ENCODE measurements around the gene CLDN4. TPM values are rescaled to one million over a fixed set of nuclear protein-coding genes. Genes with fewer than 3 reads are reported as not detected.

Gene CLDN4
- polyA plus RNA-seq, 1 of the 3 experiments (the other 2 are of a cell fraction): 5.9 TPM

DNA sequence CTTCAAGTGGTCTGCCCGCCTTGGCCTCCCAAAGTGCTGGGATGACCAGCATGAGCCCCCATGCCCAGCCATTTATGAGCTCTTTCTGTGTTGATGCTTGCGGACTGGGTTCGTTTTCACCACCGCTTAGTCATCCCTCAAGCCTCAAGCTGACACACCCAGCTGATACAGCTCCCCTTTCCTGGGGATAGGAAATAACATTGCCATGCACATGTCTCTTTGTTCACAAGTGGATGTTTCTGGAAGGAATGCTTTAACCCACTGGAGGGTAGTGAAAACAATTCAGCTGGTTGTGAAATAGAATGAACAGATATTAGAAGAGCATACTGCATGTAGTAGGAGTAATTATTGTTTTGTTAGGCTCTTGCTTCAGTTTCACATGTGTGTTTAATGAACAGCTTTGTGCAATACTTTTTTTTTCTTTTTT is 20.0 kb downstream of the CLDN4 start (continued):
- TF ChIP-seq, protein P1, sequence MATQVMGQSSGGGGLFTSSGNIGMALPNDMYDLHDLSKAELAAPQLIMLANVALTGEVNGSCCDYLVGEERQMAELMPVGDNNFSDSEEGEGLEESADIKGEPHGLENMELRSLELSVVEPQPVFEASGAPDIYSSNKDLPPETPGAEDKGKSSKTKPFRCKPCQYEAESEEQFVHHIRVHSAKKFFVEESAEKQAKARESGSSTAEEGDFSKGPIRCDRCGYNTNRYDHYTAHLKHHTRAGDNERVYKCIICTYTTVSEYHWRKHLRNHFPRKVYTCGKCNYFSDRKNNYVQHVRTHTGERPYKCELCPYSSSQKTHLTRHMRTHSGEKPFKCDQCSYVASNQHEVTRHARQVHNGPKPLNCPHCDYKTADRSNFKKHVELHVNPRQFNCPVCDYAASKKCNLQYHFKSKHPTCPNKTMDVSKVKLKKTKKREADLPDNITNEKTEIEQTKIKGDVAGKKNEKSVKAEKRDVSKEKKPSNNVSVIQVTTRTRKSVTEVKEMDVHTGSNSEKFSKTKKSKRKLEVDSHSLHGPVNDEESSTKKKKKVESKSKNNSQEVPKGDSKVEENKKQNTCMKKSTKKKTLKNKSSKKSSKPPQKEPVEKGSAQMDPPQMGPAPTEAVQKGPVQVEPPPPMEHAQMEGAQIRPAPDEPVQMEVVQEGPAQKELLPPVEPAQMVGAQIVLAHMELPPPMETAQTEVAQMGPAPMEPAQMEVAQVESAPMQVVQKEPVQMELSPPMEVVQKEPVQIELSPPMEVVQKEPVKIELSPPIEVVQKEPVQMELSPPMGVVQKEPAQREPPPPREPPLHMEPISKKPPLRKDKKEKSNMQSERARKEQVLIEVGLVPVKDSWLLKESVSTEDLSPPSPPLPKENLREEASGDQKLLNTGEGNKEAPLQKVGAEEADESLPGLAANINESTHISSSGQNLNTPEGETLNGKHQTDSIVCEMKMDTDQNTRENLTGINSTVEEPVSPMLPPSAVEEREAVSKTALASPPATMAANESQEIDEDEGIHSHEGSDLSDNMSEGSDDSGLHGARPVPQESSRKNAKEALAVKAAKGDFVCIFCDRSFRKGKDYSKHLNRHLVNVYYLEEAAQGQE (IDR thresholded peaks at IDR 0.05; ENCODE audit: low read depth, low read length): 0 out of 2 replicates have a peak, but pooled peaks have one; percentile 56
- TF ChIP-seq NFIC (IDR thresholded peaks at IDR 0.05; ENCODE audit: borderline replicate concordance): peak; percentile 50
- no peak for TF ChIP-seq MEF2A (IDR thresholded peaks at IDR 0.05; ENCODE audit: borderline replicate concordance, low read depth)
- peak; percentile 94 for TF ChIP-seq FOSL2 (IDR thresholded peaks at IDR 0.05; ENCODE audit: borderline replicate concordance, low read depth)
- no peak for TF ChIP-seq FOXJ3 (CRISPR knock-in tag; IDR thresholded peaks at IDR 0.05)
- TF ChIP-seq, protein P2, sequence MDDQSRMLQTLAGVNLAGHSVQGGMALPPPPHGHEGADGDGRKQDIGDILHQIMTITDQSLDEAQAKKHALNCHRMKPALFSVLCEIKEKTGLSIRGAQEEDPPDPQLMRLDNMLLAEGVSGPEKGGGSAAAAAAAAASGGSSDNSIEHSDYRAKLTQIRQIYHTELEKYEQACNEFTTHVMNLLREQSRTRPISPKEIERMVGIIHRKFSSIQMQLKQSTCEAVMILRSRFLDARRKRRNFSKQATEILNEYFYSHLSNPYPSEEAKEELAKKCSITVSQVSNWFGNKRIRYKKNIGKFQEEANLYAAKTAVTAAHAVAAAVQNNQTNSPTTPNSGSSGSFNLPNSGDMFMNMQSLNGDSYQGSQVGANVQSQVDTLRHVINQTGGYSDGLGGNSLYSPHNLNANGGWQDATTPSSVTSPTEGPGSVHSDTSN (IDR thresholded peaks at IDR 0.05): peak; percentile 79
- no peak for TF ChIP-seq GATA2 (CRISPR knock-in tag; IDR thresholded peaks at IDR 0.05)
- no peak for TF ChIP-seq RAD21 (IDR thresholded peaks at IDR 0.05; ENCODE audit: low read length)
- TF ChIP-seq CHD2 (IDR thresholded peaks at IDR 0.05; ENCODE audit: low read length, partially characterized antibody): no peak
- TF ChIP-seq, protein P3, sequence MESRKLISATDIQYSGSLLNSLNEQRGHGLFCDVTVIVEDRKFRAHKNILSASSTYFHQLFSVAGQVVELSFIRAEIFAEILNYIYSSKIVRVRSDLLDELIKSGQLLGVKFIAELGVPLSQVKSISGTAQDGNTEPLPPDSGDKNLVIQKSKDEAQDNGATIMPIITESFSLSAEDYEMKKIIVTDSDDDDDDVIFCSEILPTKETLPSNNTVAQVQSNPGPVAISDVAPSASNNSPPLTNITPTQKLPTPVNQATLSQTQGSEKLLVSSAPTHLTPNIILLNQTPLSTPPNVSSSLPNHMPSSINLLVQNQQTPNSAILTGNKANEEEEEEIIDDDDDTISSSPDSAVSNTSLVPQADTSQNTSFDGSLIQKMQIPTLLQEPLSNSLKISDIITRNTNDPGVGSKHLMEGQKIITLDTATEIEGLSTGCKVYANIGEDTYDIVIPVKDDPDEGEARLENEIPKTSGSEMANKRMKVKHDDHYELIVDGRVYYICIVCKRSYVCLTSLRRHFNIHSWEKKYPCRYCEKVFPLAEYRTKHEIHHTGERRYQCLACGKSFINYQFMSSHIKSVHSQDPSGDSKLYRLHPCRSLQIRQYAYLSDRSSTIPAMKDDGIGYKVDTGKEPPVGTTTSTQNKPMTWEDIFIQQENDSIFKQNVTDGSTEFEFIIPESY (IDR thresholded peaks at IDR 0.05; ENCODE audit: borderline replicate concordance, low read depth): no peak
- peak; percentile 88 for TF ChIP-seq JUND (IDR thresholded peaks at IDR 0.05)
- TF ChIP-seq FOXM1 (IDR thresholded peaks at IDR 0.05; ENCODE audit: low read depth): no peak
- TF ChIP-seq, protein P4, sequence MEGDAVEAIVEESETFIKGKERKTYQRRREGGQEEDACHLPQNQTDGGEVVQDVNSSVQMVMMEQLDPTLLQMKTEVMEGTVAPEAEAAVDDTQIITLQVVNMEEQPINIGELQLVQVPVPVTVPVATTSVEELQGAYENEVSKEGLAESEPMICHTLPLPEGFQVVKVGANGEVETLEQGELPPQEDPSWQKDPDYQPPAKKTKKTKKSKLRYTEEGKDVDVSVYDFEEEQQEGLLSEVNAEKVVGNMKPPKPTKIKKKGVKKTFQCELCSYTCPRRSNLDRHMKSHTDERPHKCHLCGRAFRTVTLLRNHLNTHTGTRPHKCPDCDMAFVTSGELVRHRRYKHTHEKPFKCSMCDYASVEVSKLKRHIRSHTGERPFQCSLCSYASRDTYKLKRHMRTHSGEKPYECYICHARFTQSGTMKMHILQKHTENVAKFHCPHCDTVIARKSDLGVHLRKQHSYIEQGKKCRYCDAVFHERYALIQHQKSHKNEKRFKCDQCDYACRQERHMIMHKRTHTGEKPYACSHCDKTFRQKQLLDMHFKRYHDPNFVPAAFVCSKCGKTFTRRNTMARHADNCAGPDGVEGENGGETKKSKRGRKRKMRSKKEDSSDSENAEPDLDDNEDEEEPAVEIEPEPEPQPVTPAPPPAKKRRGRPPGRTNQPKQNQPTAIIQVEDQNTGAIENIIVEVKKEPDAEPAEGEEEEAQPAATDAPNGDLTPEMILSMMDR (IDR thresholded peaks at IDR 0.05): no peak
- no peak for TF ChIP-seq NRF1 (IDR thresholded peaks at IDR 0.05; ENCODE audit: low read depth, low read length)
- TF ChIP-seq TEAD4 (IDR thresholded peaks at IDR 0.05; ENCODE audit: borderline replicate concordance, insufficient read depth): peak; percentile 73
